Measurements from ENCODE around the gene IPO5.

Gene IPO5

DNA sequence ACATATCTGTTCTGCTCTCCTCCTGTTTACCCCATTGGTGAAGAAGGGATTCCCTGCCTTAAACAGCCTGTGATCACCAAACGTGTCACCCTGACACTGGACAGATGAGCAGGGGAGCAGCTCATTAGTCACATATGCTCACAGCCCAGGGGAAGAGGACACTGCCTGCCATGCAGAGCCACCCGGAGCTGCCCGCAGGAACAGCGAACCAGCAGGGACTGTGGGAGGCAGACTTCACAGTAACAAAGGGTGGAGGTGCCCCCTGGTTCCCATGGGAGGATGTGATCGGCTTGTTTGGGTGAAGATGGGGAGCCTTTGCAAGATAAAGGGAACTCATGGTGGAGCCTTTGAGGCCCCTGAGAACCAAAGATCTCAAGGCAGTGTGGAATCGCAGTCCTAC is 100.8 kb downstream of the IPO5 start:
- no peak for DNase-seq (ENCODE audit: low read depth in 2 of 3, low spot score in 2 of 3)

DNA sequence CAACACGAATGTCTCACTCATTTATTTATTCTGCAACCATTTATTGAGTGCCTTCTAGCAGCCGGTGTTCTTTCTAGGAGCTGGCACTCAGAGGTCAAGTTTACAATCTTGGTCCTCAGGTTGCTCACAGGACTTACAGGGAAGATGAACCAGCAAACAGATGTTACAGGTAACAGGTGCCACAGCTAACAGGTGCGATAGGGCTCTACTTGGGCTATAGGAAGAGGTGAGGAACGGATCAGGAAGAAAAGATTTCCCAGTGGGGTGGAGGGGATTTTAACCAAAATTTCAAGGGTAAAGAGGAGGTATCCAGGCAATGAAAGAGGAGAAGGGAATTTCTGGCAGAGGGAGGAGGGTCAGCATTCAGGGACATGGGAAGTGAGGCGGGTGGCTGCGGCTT is 102.1 kb downstream of the IPO5 start:
- DNase-seq (ENCODE audit: low read depth in 2 of 3, low spot score in 2 of 3), result no peak

DNA sequence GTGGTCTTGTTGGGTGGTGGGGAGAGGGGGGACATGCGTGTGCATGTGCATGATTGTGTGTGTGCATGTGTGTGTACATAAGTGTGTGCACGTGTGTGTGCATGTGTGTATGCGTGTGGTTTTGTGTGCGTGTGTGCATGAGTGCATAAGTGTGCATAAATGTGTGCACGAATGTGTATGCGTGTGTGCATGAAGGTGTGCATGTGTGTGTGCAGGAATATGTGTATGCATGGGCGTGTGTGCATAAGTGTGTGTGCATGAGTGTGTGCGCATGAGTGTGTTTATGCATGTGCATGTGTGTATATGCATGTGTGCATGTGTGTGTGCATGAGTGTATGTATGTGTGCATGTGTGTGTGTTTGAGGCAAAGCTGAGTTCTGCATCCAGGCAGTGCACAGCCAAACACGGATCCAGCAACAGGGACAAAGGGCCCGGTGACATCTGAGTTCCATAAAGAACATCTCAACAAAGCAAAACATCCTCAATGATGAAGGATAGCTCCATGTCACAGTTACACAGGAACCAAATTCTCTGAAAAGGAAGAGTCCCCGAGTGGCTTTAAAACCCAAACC is 103.5 kb downstream of the IPO5 start:
- no peak for DNase-seq (ENCODE audit: low read depth in 2 of 3, low spot score in 2 of 3)

DNA sequence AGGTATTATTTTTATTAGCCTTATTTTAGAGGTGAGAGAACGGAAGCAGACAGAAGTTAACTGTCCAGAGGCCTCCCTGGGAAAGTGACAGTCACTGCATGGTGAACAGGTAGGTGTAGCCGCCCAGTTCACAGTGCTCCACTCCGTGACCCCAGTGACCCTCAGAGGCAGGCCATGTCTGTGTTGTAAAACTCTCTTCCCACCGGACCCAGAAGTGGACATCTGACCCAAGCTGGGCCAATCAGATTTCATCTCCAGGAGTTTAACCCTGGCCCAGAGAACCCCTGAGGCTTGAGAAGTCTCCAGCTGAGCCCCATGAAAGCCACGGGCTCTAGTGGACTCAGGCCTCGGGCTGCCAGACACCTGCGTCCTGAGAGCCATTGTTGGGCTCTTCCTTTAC is 105.8 kb downstream of the IPO5 start:
- DNase-seq (ENCODE audit: low read depth in 2 of 3, low spot score in 2 of 3), result no peak

DNA sequence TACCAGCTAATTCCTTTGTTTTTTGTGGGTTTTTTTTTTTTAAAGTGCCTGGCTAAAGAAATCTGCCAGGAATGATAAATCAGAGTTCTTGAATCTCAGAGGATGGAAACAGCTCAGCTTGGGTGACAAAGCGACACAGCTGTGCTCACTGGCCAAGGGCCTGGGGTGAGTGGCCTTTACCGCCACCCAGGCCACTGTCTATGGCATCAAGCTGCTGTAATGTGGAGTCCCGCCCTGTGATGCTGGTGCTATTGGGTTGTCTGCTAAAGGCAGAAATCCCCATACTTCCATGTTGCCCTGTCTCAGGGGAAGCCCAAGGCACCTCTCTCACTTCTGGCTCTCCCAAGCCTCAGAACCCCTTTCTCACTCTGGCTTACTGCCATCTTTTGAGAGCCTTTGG is 106.8 kb downstream of the IPO5 start:
- no peak for DNase-seq (ENCODE audit: low read depth in 2 of 3, low spot score in 2 of 3)

DNA sequence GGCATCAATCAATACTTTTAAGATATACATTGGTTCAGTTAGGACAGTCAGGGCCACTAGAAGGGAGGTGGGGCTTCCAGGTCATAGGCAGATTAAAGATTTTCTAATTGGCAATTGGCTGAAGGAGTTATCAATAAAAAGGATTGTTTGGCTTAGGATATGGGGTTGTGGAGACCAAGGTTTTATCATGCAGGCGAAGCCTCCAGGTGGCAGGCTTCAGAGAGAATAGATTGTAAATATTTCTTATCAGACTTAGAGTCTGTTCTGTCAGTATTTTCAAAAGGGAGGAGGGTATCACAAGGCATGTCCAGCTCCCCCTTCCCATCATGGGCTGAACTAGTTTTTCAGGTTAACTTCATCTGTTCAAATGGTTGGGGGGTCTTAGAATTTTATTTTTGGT is 112.0 kb downstream of the IPO5 start:
- DNase-seq (ENCODE audit: low read depth in 2 of 3, low spot score in 2 of 3), result no peak

DNA sequence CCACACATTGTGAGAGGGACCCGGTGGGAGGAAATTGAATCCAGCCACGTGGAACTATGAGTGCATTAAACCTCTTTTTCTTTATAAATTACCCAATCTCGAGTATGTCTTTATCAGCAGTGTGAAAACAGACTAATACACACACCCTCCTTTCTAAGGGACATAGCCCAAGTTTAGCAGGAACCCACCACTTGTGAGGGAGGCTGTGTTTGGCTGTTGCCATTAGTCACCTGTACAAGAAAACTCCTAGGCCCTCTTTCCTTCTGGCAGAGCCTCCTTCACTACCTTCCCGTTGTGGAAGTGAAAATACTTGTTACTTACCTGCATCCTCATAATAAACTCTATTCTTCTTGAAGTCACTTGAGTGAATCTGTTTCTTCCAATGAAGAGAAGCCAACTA is 113.2 kb downstream of the IPO5 start:
- DNase-seq (ENCODE audit: low read depth in 2 of 3, low spot score in 2 of 3), result no peak

DNA sequence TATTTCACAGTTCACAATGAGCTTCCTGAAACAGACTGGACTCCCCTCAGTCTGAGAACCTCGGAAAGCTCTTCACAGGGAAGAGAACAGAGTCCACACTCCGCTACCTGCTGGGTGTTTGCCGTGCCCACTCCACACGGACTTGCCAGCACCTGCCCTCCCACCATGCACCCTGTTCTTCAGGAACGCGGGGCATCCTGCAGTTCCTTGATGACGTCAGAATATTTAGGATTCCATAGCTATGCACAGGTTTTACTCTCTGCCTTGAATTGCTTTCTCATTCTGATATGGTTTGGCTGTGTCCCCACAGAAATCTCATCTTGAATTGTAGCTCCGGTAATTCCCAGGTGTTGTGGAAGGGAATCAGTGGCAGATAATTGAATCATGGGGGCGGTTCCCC is 115.0 kb downstream of the IPO5 start:
- DNase-seq (ENCODE audit: low read depth in 2 of 3, low spot score in 2 of 3), result no peak

DNA sequence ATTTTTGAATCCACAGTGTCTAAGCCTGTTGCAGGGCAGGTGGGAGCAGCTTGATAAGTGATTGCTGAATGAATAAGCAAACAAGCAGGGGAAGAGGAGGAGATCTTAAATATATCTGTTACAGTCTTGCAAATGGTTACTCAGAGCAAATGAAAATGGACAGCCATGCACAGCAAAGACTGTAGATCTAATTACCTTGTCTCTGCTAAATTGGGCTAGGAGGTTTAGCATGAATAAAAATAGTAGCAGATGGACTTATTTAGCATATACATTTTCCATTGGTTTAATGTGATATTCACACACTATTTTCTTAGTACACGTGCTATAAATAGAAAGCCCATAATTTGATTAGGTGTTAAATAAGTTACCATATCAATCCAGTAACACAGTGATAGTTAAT is 116.5 kb downstream of the IPO5 start:
- DNase-seq (ENCODE audit: low read depth in 2 of 3, low spot score in 2 of 3), result no peak

DNA sequence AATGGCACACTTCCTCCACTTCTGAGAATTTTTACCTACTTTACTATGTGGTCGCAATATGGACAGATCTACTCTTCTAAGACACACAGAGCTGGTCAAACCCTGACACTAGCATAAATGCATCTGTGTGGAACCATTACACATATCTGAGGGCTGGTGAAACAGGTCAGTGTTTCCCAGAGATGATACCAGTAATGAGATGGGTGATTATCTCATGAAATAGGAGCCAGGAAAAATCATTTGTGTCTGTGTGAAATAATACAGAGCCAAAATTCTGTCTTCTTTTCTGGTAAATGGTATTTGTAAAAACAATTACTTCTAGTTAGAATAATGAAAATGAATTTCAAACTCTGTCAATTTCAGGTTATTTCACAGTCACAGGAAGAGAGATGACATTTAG is 117.8 kb downstream of the IPO5 start:
- DNase-seq (ENCODE audit: low read depth in 2 of 3, low spot score in 2 of 3), result no peak

DNA sequence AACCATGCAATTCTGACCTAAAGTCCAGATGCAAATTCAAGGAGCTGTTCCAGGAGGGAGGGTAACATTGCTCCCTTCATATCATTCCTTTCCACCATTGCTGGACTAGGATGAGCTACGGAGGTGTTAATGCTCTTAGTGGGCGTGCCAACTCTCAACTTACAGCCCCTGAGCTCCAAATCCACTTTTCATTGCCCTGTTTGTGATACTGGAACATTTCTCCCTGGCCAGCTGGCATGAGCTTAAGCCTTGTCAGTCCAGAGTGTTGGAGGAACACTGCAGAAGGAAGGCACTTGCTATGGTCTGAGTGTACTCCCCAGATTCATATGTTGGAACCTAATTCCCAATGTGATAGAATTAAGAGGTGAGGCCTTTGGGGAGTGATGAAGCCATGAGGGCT is 119.0 kb downstream of the IPO5 start:
- no peak for DNase-seq (ENCODE audit: low read depth in 2 of 3, low spot score in 2 of 3)

Data from activated CD8-positive, alpha-beta memory T cell treated with anti-CD3 and anti-CD28 coated beads for 48 hours (primary cell).